ENCODE data around the gene CAMSAP2.

DNA sequence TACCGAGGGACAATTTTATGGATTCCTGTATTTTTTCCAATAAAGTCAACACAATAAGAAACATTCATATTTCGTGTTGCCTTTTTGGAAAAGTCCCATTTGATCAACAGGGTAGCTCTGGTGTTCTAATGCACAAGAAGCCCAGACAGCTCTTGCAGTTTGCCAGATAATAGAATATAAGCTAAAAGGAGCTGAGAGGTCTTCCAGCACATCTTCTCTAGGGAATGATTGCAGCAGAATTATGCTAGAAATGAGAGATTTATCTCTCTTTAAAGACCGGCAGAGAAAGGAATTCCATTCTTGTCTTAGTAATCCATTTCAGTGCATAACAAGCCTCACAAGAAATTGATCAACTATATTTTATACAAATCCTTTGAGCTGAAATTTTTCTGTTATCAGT is 44.0 kb upstream of the CAMSAP2 start:
- no peak for TF ChIP-seq EZH2 (IDR thresholded peaks at IDR 0.05)
- no peak for TF ChIP-seq POLR2A (IDR thresholded peaks at IDR 0.05; ENCODE audit: borderline replicate concordance, extremely low read depth, insufficient read depth, insufficient read length)
- TF ChIP-seq SP1 (IDR thresholded peaks at IDR 0.05; ENCODE audit: low read depth), result no peak
- TF ChIP-seq, protein P1, sequence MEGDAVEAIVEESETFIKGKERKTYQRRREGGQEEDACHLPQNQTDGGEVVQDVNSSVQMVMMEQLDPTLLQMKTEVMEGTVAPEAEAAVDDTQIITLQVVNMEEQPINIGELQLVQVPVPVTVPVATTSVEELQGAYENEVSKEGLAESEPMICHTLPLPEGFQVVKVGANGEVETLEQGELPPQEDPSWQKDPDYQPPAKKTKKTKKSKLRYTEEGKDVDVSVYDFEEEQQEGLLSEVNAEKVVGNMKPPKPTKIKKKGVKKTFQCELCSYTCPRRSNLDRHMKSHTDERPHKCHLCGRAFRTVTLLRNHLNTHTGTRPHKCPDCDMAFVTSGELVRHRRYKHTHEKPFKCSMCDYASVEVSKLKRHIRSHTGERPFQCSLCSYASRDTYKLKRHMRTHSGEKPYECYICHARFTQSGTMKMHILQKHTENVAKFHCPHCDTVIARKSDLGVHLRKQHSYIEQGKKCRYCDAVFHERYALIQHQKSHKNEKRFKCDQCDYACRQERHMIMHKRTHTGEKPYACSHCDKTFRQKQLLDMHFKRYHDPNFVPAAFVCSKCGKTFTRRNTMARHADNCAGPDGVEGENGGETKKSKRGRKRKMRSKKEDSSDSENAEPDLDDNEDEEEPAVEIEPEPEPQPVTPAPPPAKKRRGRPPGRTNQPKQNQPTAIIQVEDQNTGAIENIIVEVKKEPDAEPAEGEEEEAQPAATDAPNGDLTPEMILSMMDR (IDR thresholded peaks at IDR 0.05 in 2 of 3, conservative IDR thresholded peaks at IDR 0.05 in 1 of 3; ENCODE audit: borderline replicate concordance in 1 of 3, insufficient read depth in 1 of 3, low read depth in 2 of 3, low read length in 2 of 3), result no peak
- no peak for TF ChIP-seq EZH2phosphoT487 (IDR thresholded peaks at IDR 0.05; ENCODE audit: borderline replicate concordance)
- TF ChIP-seq, protein P2, sequence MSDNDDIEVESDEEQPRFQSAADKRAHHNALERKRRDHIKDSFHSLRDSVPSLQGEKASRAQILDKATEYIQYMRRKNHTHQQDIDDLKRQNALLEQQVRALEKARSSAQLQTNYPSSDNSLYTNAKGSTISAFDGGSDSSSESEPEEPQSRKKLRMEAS (IDR thresholded peaks at IDR 0.05), result no peak
- no peak for TF ChIP-seq POLR2AphosphoS5 (IDR thresholded peaks at IDR 0.05; ENCODE audit: low read depth, low read length)
- no peak for TF ChIP-seq ZNF274 (IDR thresholded peaks at IDR 0.05; ENCODE audit: low read depth, low read length)
